HS-5 (cell line): ENCODE data around the gene BTN2A1.
A peak's percentile ranks its signal among the peaks of the same experiment; 100 is the strongest.

Experiments used
- DNase-seq: peaks from one replicate; pipeline ENCODE4 v3.0.0-alpha.2; 2012; ENCODE audit warnings: low read depth

The BTN2A1 gene

GRCh38 chr6:26468829-26469228 is 11.1 kb downstream of the BTN2A1 start:
- DNase-seq: no peak

GRCh38 chr6:26470643-26471042 is 12.9 kb downstream of the BTN2A1 start:
- DNase-seq: no peak

GRCh38 chr6:26471970-26472369 is 14.2 kb downstream of the BTN2A1 start:
- DNase-seq: no peak

- DNase-seq: no peak
These were observed 15.0 kb downstream of the BTN2A1 start for GRCh38 chr6:26472549-26473290.

GRCh38 chr6:26473429-26473757 is 15.6 kb downstream of the BTN2A1 start:
- DNase-seq: no peak

- peak; percentile 96 for DNase-seq
These were observed 16.1 kb downstream of the BTN2A1 start for GRCh38 chr6:26473758-26474438.

- DNase-seq: no peak
These were observed 16.7 kb downstream of the BTN2A1 start for GRCh38 chr6:26474439-26474881.

- no peak for DNase-seq
These were observed 18.3 kb downstream of the BTN2A1 start for GRCh38 chr6:26475823-26476729.

GRCh38 chr6:26476896-26477295 is 19.1 kb downstream of the BTN2A1 start:
- no peak for DNase-seq

GRCh38 chr6:26477426-26477825 is 19.7 kb downstream of the BTN2A1 start:
- no peak for DNase-seq

GRCh38 chr6:26478100-26478984 is 20.6 kb downstream of the BTN2A1 start:
- no peak for DNase-seq

- no peak for DNase-seq
These were observed 21.2 kb downstream of the BTN2A1 start for GRCh38 chr6:26478985-26479278.

- no peak for DNase-seq
These were observed 24.6 kb downstream of the BTN2A1 start for GRCh38 chr6:26482338-26482737.

- DNase-seq: no peak
These were observed 26.0 kb downstream of the BTN2A1 start for GRCh38 chr6:26483727-26484126.

GRCh38 chr6:26484161-26484560 is 26.4 kb downstream of the BTN2A1 start:
- DNase-seq: no peak

- DNase-seq: no peak
These were observed 27.5 kb downstream of the BTN2A1 start for GRCh38 chr6:26485112-26485780.

GRCh38 chr6:26486358-26486757 is 28.6 kb downstream of the BTN2A1 start:
- DNase-seq: no peak

GRCh38 chr6:26487466-26487865 is 29.7 kb downstream of the BTN2A1 start:
- DNase-seq: no peak

- DNase-seq: no peak
These were observed 32.5 kb downstream of the BTN2A1 start for GRCh38 chr6:26489996-26490964.

GRCh38 chr6:26491604-26492003 is 33.8 kb downstream of the BTN2A1 start:
- no peak for DNase-seq
